Caki2 (cell line): Measurements from ENCODE around the gene NIPSNAP2. TPM values are rescaled to one million over a fixed set of nuclear protein-coding genes. Genes with fewer than 3 reads are reported as not detected.
"Not testable (repeated sequence)": the region's sequence is repeated elsewhere in the genome, so short reads cannot be mapped to it uniquely, and the experiment has no call there.

ENCODE experiments used
- DNase-seq: peaks from one replicate; pipeline ENCODE4 v3.0.0-alpha.2; 2015; ENCODE audit warnings: low read depth
- in situ Hi-C: cut with HindIII; loops from 2 replicates; pipeline ENCODE4 v1.10.0; 2016; ENCODE audit warnings: low sequenced_read_pairs, low pct_unique_long_range_greater_than_20kb, mixed read lengths
- total RNA-seq: library from RNA; depleted of rRNA; stranded (reverse); fragments of >200 nt; shearing (Covaris generic); gene quantifications from 2 replicates; pipeline ENCODE4 v1.2.3, GENCODE V29; 2014; ENCODE audit warnings: low replicate concordance; rRNA removed

The NIPSNAP2 gene
- total RNA-seq, 1 experiment from 2014 or later: 17.0 TPM

DNA sequence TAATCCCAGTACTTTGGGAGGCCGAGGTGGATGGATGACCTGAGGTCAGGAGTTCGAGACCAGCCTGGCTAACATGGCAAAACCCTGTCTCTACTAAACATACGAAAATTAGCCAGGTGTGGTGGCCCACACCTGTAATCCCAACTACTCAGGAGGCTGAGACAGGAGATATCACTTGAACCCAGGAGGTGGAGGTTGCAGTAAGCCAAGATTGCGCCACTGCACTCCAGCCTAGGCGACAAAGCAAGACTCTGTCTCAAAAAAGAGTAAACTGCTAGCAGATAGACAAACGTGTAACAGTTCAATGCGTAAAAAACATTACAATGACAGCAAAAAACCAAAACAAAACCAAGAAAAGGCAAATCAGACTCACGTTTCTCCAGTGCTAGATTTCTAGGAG is 67.2 kb downstream of the NIPSNAP2 start:
- in situ Hi-C loops, DNase-seq: not testable (repeated sequence)

DNA sequence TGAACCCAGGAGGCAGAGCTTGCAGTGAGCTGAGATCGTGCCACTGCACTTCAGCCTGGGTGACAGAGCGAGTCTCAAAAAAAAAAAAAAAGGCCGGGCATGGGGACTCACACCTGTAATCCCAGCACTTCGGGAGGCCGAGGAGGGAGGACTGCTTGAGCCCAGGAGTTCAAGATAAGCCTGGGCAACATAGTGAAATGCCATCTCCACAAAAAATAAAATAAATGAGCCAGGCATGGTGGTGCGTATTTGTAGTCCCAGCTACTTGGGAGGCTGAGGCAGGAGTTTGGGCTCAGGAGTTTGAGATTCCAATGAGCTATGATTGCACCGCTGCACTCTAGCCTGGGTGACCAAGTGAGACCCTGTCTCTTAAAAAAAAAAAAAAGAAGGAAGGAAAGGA is 68.2 kb downstream of the NIPSNAP2 start:
- DNase-seq, in situ Hi-C loops: not testable (repeated sequence)

DNA sequence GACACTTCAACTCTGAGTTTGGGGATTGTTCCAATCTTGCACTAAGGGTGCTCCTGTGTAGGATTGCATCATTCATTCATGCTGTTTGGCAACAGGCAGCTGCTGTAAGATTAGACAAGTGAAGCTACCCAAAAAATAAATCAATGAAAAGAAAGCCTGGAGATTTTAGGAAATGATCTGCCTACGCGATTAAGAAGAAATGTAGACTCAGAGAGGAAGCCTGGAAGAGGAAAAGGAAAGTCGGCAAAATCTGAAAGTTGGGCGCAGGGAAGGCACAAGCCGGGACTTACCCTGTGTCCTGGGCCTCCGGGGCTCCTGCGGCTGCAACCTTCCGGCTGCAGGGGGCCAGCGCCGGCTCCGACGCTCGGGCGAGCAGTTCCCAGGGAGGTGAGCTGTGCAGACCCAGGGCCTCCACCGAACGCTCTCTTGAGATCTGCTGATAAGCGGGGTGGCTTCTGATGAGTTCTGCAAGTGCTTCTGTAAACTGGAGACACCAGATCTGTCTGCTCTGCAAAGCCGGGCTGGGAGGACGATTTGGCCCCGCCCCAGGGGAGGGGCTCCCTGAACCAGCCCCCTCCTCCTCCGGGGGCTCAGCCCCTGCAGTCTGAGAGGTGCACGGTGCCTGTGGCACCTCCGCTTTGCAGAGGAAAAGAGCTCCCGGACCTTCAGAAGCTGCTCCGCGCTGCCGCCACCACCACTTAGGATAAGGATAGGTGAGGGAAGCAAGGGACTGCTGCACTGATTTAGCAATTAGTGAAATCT is 69.5 kb downstream of the NIPSNAP2 start:
- DNase-seq: peak; percentile 94
- in situ Hi-C loops: no loop called here

- in situ Hi-C loops: no loop called here
- DNase-seq: peak; percentile 77
Observed at GRCh38 chr7:56040730-56041129, 76.3 kb downstream of the NIPSNAP2 start.

- in situ Hi-C loops, DNase-seq: not testable (repeated sequence)
Observed at GRCh38 chr7:56045758-56046157, 81.4 kb downstream of the NIPSNAP2 start.

GRCh38 chr7:56046721-56047445 is 82.5 kb downstream of the NIPSNAP2 start:
- in situ Hi-C loops: no loop called here
- peak; percentile 95 for DNase-seq

DNA sequence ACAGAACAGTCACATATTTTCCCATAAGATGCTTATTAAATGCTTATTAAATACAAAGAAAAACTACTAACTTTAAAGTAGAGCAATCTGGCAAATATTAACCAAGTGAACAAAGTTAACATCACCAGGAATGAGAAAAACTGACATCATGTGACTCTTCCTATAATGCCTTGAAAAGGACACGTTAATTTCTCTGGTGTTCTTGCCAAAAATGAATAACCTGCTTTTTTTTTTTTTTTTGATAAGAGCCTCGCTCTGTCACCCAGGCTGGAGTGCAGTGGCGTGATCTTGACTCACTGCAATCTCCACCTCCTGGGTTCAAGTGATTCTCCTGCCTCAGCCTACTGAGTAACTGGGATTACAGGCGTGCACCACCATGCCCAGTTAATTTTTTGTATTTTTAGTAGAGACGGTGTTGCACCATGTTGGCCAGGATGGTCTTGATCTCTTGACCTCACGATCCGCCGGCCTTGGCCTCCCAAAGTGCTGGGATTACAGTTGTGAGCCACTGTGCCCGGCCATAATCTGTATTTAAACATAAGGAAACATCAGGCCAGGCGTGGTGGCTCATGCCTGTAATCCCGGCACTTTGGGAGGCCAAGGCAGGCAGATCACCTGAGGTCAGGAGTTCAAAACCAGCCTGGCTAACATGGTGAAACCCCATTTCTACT is 83.2 kb downstream of the NIPSNAP2 start:
- in situ Hi-C loops: not testable (repeated sequence)
- DNase-seq: peak; percentile 90

DNA sequence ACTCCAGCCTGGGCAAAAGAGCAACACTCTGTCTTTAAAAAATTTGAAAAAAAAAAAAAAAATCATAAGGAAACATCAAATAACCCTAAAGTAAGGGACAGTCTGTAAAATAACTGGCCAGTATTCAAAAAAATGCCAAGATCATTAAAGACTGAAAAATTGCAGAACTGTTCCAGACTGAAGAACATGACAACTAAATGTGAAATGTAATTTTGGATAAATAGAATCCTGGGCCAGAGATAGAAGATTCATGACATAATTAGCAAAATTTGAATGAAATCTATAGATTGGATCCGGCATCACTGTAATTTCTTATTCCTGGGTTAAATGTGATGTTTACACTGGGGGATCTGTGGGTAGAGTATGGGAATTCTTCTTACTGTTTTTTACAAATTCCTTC is 83.9 kb downstream of the NIPSNAP2 start:
- in situ Hi-C loops: no loop called here
- DNase-seq: no peak

DNA sequence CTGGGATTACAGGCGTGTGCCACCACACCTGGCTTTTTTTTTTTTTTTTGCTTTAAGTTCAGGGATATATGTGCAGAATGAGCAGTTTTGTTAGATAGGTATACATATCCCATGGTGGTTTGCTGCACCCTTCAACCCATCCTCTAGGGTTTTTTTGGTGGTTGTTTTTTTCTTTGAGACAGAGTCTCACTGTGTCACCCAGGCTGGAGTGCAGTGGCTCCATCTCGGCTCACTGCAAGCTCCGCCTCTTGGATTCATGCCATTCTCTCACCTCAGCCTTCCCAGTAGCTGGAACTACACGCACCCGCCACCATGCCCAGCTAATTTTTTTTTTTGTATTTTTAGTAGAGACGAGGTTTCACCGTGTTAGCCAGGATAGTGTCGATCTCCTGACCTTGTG is 84.4 kb downstream of the NIPSNAP2 start:
- in situ Hi-C loops: not testable (repeated sequence)

More for the DNA sequence above, 84.4 kb downstream of the NIPSNAP2 start:
- peak; percentile 77 for DNase-seq

Other genes with a start within 250 kb of the NIPSNAP2 start
- not detected in 2 replicates for gene SEPTIN14, start 101.8 kb upstream of the NIPSNAP2 start, total RNA-seq
- 0.09 TPM in 1 of 2 replicates, not detected in the other for gene ZNF713, start 77.1 kb upstream of the NIPSNAP2 start, total RNA-seq
- gene MRPS17, start 12.7 kb upstream of the NIPSNAP2 start, total RNA-seq: 21.8 and 27.3 TPM in 2 replicates
- 84.5 and 150 TPM in 2 replicates for gene PSPH, start 86.9 kb downstream of the NIPSNAP2 start, total RNA-seq
- 498 and 549 TPM in 2 replicates for gene CCT6A, start 87.2 kb downstream of the NIPSNAP2 start, total RNA-seq
- 239 and 292 TPM in 2 replicates for gene SUMF2, start 99.7 kb downstream of the NIPSNAP2 start, total RNA-seq
- gene PHKG1, start 128.4 kb downstream of the NIPSNAP2 start, total RNA-seq: 1.3 TPM in 1 of 2 replicates, not detected in the other
- gene CHCHD2, start 141.9 kb downstream of the NIPSNAP2 start, total RNA-seq: 762 and 771 TPM in 2 replicates
- gene NUPR2, start 151.8 kb downstream of the NIPSNAP2 start, total RNA-seq: not detected in 2 replicates